Muscle of leg (tissue), 11 donors: ENCODE data around the gene KCNB1. TPM values are rescaled to one million over a fixed set of nuclear protein-coding genes. Genes with fewer than 3 reads are reported as not detected.

Experiments used
- DNase-seq: peaks from one replicate; pipeline ENCODE4 v3.0.0; 2013
- H3K27ac ChIP-seq: one replicate; pipeline ENCODE4 v1.5.1; 2013; ENCODE audit warnings: mild to moderate bottlenecking, low read length, control low read depth
- H3K27me3 ChIP-seq: one replicate; pipeline ENCODE4 v1.6.1; 2013; ENCODE audit warnings: low read length; ENCODE audit not compliant: control insufficient read depth, insufficient read depth
- H3K36me3 ChIP-seq: one replicate; pipeline ENCODE4 v1.6.1; 2013; ENCODE audit warnings: low read length; ENCODE audit not compliant: control insufficient read depth, insufficient read depth
- H3K4me1 ChIP-seq: one replicate; pipeline ENCODE4 v1.6.1; 2013; ENCODE audit warnings: low read length; ENCODE audit not compliant: control insufficient read depth, insufficient read depth
- H3K4me3 ChIP-seq: one replicate; pipeline ENCODE4 v1.5.1; 2013; ENCODE audit warnings: low read length, control low read depth
- H3K9me3 ChIP-seq: replicated peaks from 2 replicates; pipeline ENCODE4 v1.6.1; 2013; ENCODE audit warnings: low read depth, low read length; ENCODE audit not compliant: control insufficient read depth
- WGBS: methylation state at CpG from one replicate; pipeline ENCODE4 v1.1.5; 2013; ENCODE audit warnings: missing lambda C conversion rate; ENCODE audit not compliant: insufficient coverage; 5-methylcytosine and 5-hydroxymethylcytosine counted together
- polyA plus RNA-seq, 8 donors: library from polyadenylated mRNA; unstranded; fragments of 120-200 nt; gene quantifications; one replicate each; pipeline versions ENCODE4 v1.2.1 to v1.2.3, GENCODE V29; 2013; ENCODE audit warnings: inconsistent platforms in 1 of 8, low replicate concordance in 1 of 8; ENCODE audit not compliant: insufficient read length in 8 of 8, insufficient read depth in 1 of 8
- total RNA-seq: library from RNA; stranded (reverse); fragments of 120-200 nt; gene quantifications from one replicate; pipeline ENCODE4 v1.2.4, GENCODE V29; 2013

Gene KCNB1
- total and polyA plus RNA-seq, 9 donors, result 2.7 to 8.7 (median 5.4) TPM

DNA sequence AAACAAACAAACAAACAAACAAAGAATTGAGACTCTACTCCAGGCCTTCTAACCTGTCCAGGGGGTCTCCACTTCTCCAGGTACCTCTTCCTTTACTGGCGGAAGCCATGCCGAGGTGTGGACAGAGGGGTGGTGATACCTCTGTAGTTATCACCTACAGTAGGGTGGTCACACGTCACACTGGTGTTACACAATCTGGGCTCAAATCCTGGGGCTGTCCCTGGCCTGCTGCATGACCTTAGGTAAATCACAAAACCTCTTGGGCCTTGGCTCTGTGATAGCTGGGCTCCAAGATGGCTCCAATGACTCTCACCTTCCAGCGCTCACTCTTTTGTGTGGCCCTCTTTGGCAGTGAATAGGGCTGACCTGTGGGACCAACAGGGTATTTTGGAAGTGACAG lies 127.8 kb downstream of the KCNB1 start:
- H3K27me3 ChIP-seq, result no peaks in the 10 kb centered on the region
- WGBS, result 83% methylated on average over 1 of the region's 4 CpGs
- H3K27ac ChIP-seq, result no peak overlapping the region
- H3K4me1 ChIP-seq, result peaks cover 13% of the 10 kb centered on the region
- DNase-seq, result no peak
- no peaks in the 10 kb centered on the region for H3K36me3 ChIP-seq
- H3K9me3 ChIP-seq, result no peaks in the 10 kb centered on the region
- H3K4me3 ChIP-seq, result no peak overlapping the region

DNA sequence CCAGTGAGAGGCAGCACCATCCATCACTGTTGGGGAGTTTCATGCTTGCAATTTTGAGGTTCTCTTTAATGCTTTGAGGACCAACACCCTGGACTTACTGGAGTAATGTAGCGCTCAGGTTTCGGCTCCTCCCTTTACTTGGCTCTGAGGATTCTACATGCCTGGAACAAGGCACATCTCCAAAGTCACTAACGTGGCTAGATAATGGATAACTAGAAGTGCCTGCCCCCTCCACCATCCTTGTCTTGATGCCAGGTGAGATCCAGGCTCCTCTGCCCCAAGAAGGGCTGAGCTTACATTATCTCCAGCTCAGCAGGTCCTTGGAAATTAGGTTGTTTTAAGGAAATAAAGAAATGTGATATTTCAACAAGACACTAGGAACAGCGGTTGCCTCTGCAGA lies 129.1 kb downstream of the KCNB1 start:
- Histone ChIP-seq H3K36me3 (no peaks in the 10 kb centered on the region), H3K27ac (no peak overlapping the region), H3K4me1 (peaks cover 13% of the 10 kb centered on the region), H3K9me3 (no peaks in the 10 kb centered on the region), H3K27me3 (no peaks in the 10 kb centered on the region), H3K4me3 (no peak overlapping the region)
- WGBS, result 56% methylated on average over 3 of the region's 4 CpGs
- no peak for DNase-seq

DNA sequence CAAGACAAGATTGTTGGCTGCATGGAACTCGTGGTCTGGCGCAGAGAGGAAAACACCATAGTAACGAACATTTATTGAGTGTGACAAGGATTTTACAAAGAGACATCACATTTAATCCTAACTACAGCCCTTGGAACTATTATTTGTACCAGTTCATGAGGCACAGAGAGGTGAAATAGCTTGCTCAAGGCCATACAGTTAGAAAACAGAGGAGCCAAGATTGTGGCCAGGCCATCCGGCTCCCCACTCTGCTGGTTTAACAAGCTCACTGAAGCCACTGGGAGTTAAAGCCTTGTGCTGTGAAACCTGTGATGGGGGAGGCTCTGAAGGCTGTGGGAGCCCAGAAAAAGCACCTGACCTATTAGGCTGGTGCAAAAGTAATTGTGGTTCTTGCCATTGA lies 129.7 kb downstream of the KCNB1 start:
- no peaks in the 10 kb centered on the region for H3K36me3 ChIP-seq
- H3K27me3 ChIP-seq, result no peaks in the 10 kb centered on the region
- no peak overlapping the region for H3K27ac ChIP-seq
- H3K9me3 ChIP-seq, result no peaks in the 10 kb centered on the region
- peaks cover 16% of the 10 kb centered on the region for H3K4me1 ChIP-seq
- no peak for DNase-seq
- 56% methylated on average over 1 of the region's 4 CpGs for WGBS
- H3K4me3 ChIP-seq, result no peak overlapping the region

DNA sequence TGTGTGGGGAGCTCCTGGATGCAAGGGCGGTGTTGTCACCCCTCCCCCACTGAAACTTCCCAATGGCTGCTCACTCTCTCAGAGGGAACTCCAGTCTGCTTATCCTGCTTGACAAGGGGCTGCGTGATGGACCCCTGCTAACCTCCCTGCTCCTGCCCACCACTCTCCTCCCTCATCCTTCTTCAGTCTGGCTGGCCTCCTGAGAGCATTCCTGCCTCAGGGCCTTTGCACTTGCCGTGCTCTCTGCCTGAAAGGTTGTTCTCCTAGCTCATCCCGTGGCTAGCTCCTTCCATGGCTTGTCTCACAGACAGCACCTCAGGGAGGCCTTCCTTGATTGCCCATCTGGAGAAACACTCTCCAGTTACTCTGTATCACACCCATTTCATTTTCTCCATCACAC lies 130.7 kb downstream of the KCNB1 start:
- Histone ChIP-seq H3K4me3 (no peak overlapping the region), H3K4me1 (peaks cover 23% of the 10 kb centered on the region), H3K9me3 (no peaks in the 10 kb centered on the region), H3K27me3 (no peaks in the 10 kb centered on the region), H3K27ac (no peak overlapping the region), H3K36me3 (no peaks in the 10 kb centered on the region)
- 89% methylated on average over 4 of the region's 4 CpGs for WGBS
- no peak for DNase-seq

DNA sequence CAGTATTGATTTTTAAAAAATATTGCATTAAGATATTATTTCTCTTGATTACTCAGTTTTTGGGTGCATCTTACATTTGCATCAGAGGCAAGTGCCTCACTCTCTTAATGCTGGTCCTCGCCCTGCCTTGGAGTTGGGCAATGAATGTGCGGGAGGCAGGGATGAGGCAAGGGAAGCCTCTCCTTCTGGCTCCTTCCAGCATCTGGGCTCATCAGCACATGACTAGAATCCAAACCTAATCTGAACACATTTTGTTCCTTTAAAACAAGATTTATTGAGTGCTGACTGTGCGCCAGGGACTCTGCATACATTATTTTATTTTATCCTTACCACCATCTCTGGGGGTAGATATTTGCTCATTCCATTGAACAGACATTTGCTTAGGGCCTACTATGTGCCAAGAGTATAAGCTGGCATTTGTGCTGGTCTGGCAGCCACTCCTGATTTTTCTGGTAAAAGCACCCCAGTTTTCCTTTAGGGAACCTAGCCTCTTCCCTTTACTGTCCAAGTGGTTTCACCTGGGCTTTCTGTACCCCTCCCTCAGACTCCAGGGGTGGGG lies 132.7 kb downstream of the KCNB1 start:
- DNase-seq, result no peak
- Histone ChIP-seq H3K4me3 (no peak overlapping the region), H3K27me3 (peaks cover 2% of the 10 kb centered on the region), H3K4me1 (peaks cover 35% of the 10 kb centered on the region), H3K9me3 (no peaks in the 10 kb centered on the region), H3K36me3 (no peaks in the 10 kb centered on the region), H3K27ac (no peak overlapping the region)
- 53% methylated on average over 2 of the region's 3 CpGs for WGBS

DNA sequence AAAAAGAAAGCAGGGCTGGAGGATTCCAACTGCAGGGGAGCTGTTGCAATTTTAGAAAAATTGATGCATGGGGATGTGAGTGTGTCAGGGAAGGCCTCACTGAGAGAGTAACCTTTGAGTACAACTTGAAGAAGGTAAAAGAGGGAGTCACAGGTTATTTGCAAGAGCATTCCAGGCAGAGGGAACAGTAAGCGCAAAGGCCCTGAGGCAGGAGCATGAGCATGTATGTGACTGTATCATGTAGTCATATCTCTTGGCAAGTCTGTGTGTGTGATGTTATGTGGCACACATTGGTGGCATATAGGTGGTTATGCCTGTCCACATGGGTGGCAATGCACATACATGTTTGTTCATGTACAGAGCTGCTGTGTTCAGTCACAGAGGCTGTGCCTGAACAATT lies 133.4 kb downstream of the KCNB1 start:
- Histone ChIP-seq H3K27me3 (peaks cover 2% of the 10 kb centered on the region), H3K27ac (no peak overlapping the region), H3K4me3 (no peak overlapping the region), H3K9me3 (no peaks in the 10 kb centered on the region), H3K4me1 (peaks cover 42% of the 10 kb centered on the region), H3K36me3 (no peaks in the 10 kb centered on the region)
- 100% methylated on average over 1 of the region's 1 CpG for WGBS
- no peak for DNase-seq

DNA sequence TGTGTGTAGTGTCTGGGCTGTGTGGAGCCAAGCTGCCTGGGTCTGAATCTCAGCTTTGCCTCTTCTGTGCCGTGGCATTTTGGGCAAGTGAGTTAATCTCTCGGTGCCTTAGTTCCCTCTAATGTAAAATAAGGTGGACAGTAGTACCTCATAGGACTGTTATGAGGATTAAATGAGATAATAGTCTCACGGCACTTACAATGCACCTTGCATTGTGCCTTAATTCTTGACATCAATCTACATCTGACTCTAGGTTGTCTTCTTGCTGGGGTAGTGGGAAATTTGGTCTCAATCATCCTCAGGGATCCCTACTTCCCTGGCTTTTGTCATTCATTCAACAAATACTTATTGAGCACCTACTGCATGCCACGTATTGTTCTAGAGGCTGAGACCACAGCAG lies 133.9 kb downstream of the KCNB1 start:
- no peak for DNase-seq
- Histone ChIP-seq H3K4me3 (no peak overlapping the region), H3K27ac (no peak overlapping the region), H3K27me3 (peaks cover 2% of the 10 kb centered on the region), H3K4me1 (peaks cover 47% of the 10 kb centered on the region), H3K36me3 (no peaks in the 10 kb centered on the region), H3K9me3 (no peaks in the 10 kb centered on the region)
- WGBS, result no CpG with 5 or more reads among the region's 4 CpGs

DNA sequence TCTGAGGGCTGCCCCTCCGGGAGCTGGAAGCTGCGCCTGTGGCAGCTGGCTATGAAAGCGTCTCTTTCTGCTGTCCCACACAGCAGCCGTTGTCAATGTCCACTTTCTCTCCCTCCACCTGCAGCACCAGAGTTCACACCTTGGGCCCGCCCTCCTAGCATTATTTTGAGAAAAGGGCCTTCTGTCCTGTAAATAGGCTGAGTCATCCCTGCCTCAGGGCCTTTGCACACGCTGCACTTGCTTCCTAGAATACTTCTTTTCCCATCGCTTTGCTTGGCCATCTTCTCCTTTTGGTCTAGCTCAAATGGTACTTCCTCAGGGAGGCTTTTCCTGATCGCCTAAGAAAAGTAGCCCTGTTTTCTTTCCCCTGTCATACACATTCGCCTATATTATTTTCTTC lies 135.3 kb downstream of the KCNB1 start:
- Histone ChIP-seq H3K27me3 (peaks cover 2% of the 10 kb centered on the region), H3K36me3 (no peaks in the 10 kb centered on the region), H3K27ac (peak overlapping the region; percentile 97), H3K4me3 (no peak overlapping the region), H3K4me1 (peaks cover 56% of the 10 kb centered on the region), H3K9me3 (no peaks in the 10 kb centered on the region)
- no peak for DNase-seq
- 83% methylated on average over 8 of the region's 9 CpGs for WGBS

DNA sequence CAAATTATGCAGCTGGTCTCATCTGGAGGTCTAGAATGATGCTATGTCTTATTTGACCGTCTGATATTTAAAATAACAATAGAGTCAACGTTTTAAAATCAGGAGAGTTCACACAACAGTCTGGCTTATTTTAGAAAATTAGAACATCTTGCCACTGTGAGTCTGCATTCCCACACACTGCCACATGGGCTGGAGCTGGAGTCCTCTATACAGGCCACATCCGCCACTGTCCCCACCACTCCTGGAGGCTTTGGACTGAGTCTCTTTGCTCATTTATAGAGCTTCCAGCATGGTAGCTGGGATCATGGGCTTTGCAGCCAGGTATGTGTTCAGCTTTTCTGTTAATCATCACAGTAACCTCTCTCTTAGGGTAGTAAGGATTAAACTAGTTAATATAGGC lies 135.8 kb downstream of the KCNB1 start:
- no peak for DNase-seq
- H3K4me3 ChIP-seq, result no peak overlapping the region
- peak overlapping the region; percentile 97 for H3K27ac ChIP-seq
- H3K9me3 ChIP-seq, result no peaks in the 10 kb centered on the region
- 71% methylated on average over 2 of the region's 3 CpGs for WGBS
- peaks cover 58% of the 10 kb centered on the region for H3K4me1 ChIP-seq
- no peaks in the 10 kb centered on the region for H3K36me3 ChIP-seq
- H3K27me3 ChIP-seq, result peaks cover 2% of the 10 kb centered on the region

DNA sequence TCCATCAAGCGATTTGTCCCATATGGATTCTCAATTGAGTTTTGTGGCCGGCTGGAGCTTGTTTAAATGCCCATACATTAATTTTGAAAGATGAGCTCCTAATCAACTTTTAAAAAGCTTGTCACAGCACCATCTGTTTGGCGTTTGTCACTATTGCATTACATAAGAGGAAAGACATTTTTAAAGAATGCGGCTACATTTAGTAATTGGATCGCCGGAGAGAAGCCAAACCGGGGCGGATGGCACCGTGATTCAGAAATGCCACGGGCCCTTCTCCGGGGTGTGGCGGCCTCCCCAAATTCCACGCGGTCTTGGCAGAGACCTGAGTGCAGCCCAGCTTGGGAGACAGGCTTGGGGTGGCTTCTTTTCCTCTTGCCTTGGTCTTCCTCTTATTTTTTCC lies 136.9 kb downstream of the KCNB1 start:
- Histone ChIP-seq H3K9me3 (no peaks in the 10 kb centered on the region), H3K4me3 (peak overlapping the region; percentile 26), H3K4me1 (peaks cover 60% of the 10 kb centered on the region), H3K27me3 (peaks cover 2% of the 10 kb centered on the region), H3K27ac (peak overlapping the region; percentile 97), H3K36me3 (no peaks in the 10 kb centered on the region)
- DNase-seq, result peak; percentile 87
- WGBS, result 31% methylated on average over 9 of the region's 14 CpGs

DNA sequence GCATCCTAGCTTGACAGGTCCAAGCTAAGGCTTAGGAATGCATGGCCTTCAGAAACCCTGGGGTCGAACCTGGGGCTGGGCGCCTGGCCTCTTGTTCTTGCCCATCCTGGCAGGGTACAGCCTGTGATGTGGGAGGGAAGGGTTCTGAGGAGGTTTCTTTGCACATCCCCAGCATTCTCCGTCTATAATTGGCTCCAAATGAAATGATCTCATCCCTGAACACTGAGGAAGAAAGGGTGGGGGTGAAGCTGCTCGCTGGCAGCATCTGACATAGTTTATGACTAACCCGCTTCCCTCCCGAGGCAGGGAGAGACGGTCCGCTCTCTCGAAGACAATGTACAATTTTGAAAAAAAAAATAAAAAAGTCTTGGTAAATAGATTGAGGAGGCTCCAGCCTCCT lies 137.5 kb downstream of the KCNB1 start:
- Histone ChIP-seq H3K27me3 (peaks cover 2% of the 10 kb centered on the region), H3K27ac (peak overlapping the region; percentile 97), H3K9me3 (no peaks in the 10 kb centered on the region), H3K4me3 (peak overlapping the region; percentile 26), H3K36me3 (no peaks in the 10 kb centered on the region), H3K4me1 (peaks cover 65% of the 10 kb centered on the region)
- DNase-seq, result peak; percentile 95
- 0% methylated on average over 4 of the region's 9 CpGs for WGBS
